ENCODE measurements around the gene CD163L1.
"Not testable (repeated sequence)": the region's sequence is repeated elsewhere in the genome, so short reads cannot be mapped to it uniquely, and the experiment has no call there.

CD163L1 gene

GRCh38 chr12:7354529-7354928 is 89.4 kb downstream of the CD163L1 start:
- Histone ChIP-seq H3K4me1 (ENCODE audit: control insufficient read depth, insufficient read depth, low read length) (no peaks in the 10 kb centered on the region), H3K36me3 (ENCODE audit: insufficient read depth, low read length) (no peaks in the 10 kb centered on the region), H3K9ac (ENCODE audit: low read depth, low read length) (no peak overlapping the region), H3K4me2 (ENCODE audit: low read length) (no peak overlapping the region), H3K4me3 (ENCODE audit: low read length) (no peak overlapping the region), H3K27me3 (ENCODE audit: control insufficient read depth, insufficient read depth, low read length) (no peaks in the 10 kb centered on the region), H3K9me3 (replicated peaks; ENCODE audit: low read length) (no peaks in the 10 kb centered on the region)

GRCh38 chr12:7352661-7353060 is 91.3 kb downstream of the CD163L1 start:
- no peaks in the 10 kb centered on the region for H3K9me3 ChIP-seq (replicated peaks; ENCODE audit: low read length)
- no peak overlapping the region for H3K4me2 ChIP-seq (ENCODE audit: low read length)
- H3K4me3 ChIP-seq (ENCODE audit: low read length), result no peak overlapping the region
- no peak overlapping the region for H3K9ac ChIP-seq (ENCODE audit: low read depth, low read length)
- no peaks in the 10 kb centered on the region for H3K4me1 ChIP-seq (ENCODE audit: control insufficient read depth, insufficient read depth, low read length)
- no peaks in the 10 kb centered on the region for H3K27me3 ChIP-seq (ENCODE audit: control insufficient read depth, insufficient read depth, low read length)
- no peaks in the 10 kb centered on the region for H3K36me3 ChIP-seq (ENCODE audit: insufficient read depth, low read length)

GRCh38 chr12:7351177-7351576 is 92.8 kb downstream of the CD163L1 start:
- Histone ChIP-seq H3K4me1 (ENCODE audit: control insufficient read depth, insufficient read depth, low read length) (no peaks in the 10 kb centered on the region), H3K4me2 (ENCODE audit: low read length) (no peak overlapping the region), H3K9me3 (replicated peaks; ENCODE audit: low read length) (no peaks in the 10 kb centered on the region), H3K36me3 (ENCODE audit: insufficient read depth, low read length) (no peaks in the 10 kb centered on the region), H3K9ac (ENCODE audit: low read depth, low read length) (no peak overlapping the region), H3K4me3 (ENCODE audit: low read length) (no peak overlapping the region), H3K27me3 (ENCODE audit: control insufficient read depth, insufficient read depth, low read length) (no peaks in the 10 kb centered on the region)

GRCh38 chr12:7349418-7349817 is 94.5 kb downstream of the CD163L1 start:
- Histone ChIP-seq H3K9me3 (replicated peaks; ENCODE audit: low read length) (no peaks in the 10 kb centered on the region), H3K9ac (ENCODE audit: low read depth, low read length) (no peak overlapping the region), H3K4me1 (ENCODE audit: control insufficient read depth, insufficient read depth, low read length) (no peaks in the 10 kb centered on the region), H3K4me3 (ENCODE audit: low read length) (no peak overlapping the region), H3K36me3 (ENCODE audit: insufficient read depth, low read length) (no peaks in the 10 kb centered on the region), H3K27me3 (ENCODE audit: control insufficient read depth, insufficient read depth, low read length) (no peaks in the 10 kb centered on the region), H3K4me2 (ENCODE audit: low read length) (no peak overlapping the region)

- no peak overlapping the region for H3K4me3 ChIP-seq (ENCODE audit: low read length)
- H3K4me2 ChIP-seq (ENCODE audit: low read length), result no peak overlapping the region
- no peak overlapping the region for H3K9ac ChIP-seq (ENCODE audit: low read depth, low read length)
- H3K9me3 ChIP-seq (replicated peaks; ENCODE audit: low read length), result no peaks in the 10 kb centered on the region
- H3K27me3 ChIP-seq (ENCODE audit: control insufficient read depth, insufficient read depth, low read length), result no peaks in the 10 kb centered on the region
- no peaks in the 10 kb centered on the region for H3K4me1 ChIP-seq (ENCODE audit: control insufficient read depth, insufficient read depth, low read length)
- H3K36me3 ChIP-seq (ENCODE audit: insufficient read depth, low read length), result no peaks in the 10 kb centered on the region
These were observed 97.3 kb downstream of the CD163L1 start for GRCh38 chr12:7346551-7347225.

- H3K9me3 ChIP-seq (replicated peaks; ENCODE audit: low read length), result no peaks in the 10 kb centered on the region
- no peaks in the 10 kb centered on the region for H3K27me3 ChIP-seq (ENCODE audit: control insufficient read depth, insufficient read depth, low read length)
- H3K36me3 ChIP-seq (ENCODE audit: insufficient read depth, low read length), result no peaks in the 10 kb centered on the region
- H3K4me3 ChIP-seq (ENCODE audit: low read length), result no peak overlapping the region
- H3K9ac ChIP-seq (ENCODE audit: low read depth, low read length), result no peak overlapping the region
- H3K4me2 ChIP-seq (ENCODE audit: low read length), result no peak overlapping the region
- H3K4me1 ChIP-seq (ENCODE audit: control insufficient read depth, insufficient read depth, low read length), result no peaks in the 10 kb centered on the region
These were observed 98.9 kb downstream of the CD163L1 start for GRCh38 chr12:7344833-7345606.

- Histone ChIP-seq H3K4me2 (ENCODE audit: low read length) (no peak overlapping the region), H3K36me3 (ENCODE audit: insufficient read depth, low read length) (no peaks in the 10 kb centered on the region), H3K27me3 (ENCODE audit: control insufficient read depth, insufficient read depth, low read length) (no peaks in the 10 kb centered on the region), H3K9me3 (replicated peaks; ENCODE audit: low read length) (no peaks in the 10 kb centered on the region), H3K4me3 (ENCODE audit: low read length) (no peak overlapping the region), H3K9ac (ENCODE audit: low read depth, low read length) (no peak overlapping the region), H3K4me1 (ENCODE audit: control insufficient read depth, insufficient read depth, low read length) (no peaks in the 10 kb centered on the region)
These were observed 104.3 kb downstream of the CD163L1 start for GRCh38 chr12:7339675-7340074.

GRCh38 chr12:7337790-7338189 is 106.2 kb downstream of the CD163L1 start:
- not testable (repeated sequence) for H3K27me3 ChIP-seq (ENCODE audit: control insufficient read depth, insufficient read depth, low read length); H3K4me2 ChIP-seq (ENCODE audit: low read length); H3K36me3 ChIP-seq (ENCODE audit: insufficient read depth, low read length); H3K9me3 ChIP-seq (replicated peaks; ENCODE audit: low read length); H3K4me3 ChIP-seq (ENCODE audit: low read length); H3K9ac ChIP-seq (ENCODE audit: low read depth, low read length); H3K4me1 ChIP-seq (ENCODE audit: control insufficient read depth, insufficient read depth, low read length)

GRCh38 chr12:7327918-7328317 is 116.0 kb downstream of the CD163L1 start:
- H3K4me1 ChIP-seq (ENCODE audit: control insufficient read depth, insufficient read depth, low read length), result no peaks in the 10 kb centered on the region
- H3K4me2 ChIP-seq (ENCODE audit: low read length), result no peak overlapping the region
- no peaks in the 10 kb centered on the region for H3K36me3 ChIP-seq (ENCODE audit: insufficient read depth, low read length)
- no peaks in the 10 kb centered on the region for H3K27me3 ChIP-seq (ENCODE audit: control insufficient read depth, insufficient read depth, low read length)
- H3K4me3 ChIP-seq (ENCODE audit: low read length), result no peak overlapping the region
- no peak overlapping the region for H3K9ac ChIP-seq (ENCODE audit: low read depth, low read length)
- no peaks in the 10 kb centered on the region for H3K9me3 ChIP-seq (replicated peaks; ENCODE audit: low read length)

- H3K27me3 ChIP-seq (ENCODE audit: control insufficient read depth, insufficient read depth, low read length), result no peaks in the 10 kb centered on the region
- H3K9me3 ChIP-seq (replicated peaks; ENCODE audit: low read length), result no peaks in the 10 kb centered on the region
- no peak overlapping the region for H3K4me2 ChIP-seq (ENCODE audit: low read length)
- H3K4me3 ChIP-seq (ENCODE audit: low read length), result no peak overlapping the region
- H3K9ac ChIP-seq (ENCODE audit: low read depth, low read length), result no peak overlapping the region
- no peaks in the 10 kb centered on the region for H3K36me3 ChIP-seq (ENCODE audit: insufficient read depth, low read length)
- no peaks in the 10 kb centered on the region for H3K4me1 ChIP-seq (ENCODE audit: control insufficient read depth, insufficient read depth, low read length)
These were observed 119.8 kb downstream of the CD163L1 start for GRCh38 chr12:7324176-7324575.

- Histone ChIP-seq H3K4me1 (ENCODE audit: control insufficient read depth, insufficient read depth, low read length) (no peaks in the 10 kb centered on the region), H3K27me3 (ENCODE audit: control insufficient read depth, insufficient read depth, low read length) (no peaks in the 10 kb centered on the region), H3K36me3 (ENCODE audit: insufficient read depth, low read length) (no peaks in the 10 kb centered on the region), H3K4me3 (ENCODE audit: low read length) (no peak overlapping the region), H3K9me3 (replicated peaks; ENCODE audit: low read length) (no peaks in the 10 kb centered on the region), H3K4me2 (ENCODE audit: low read length) (no peak overlapping the region), H3K9ac (ENCODE audit: low read depth, low read length) (no peak overlapping the region)
These were observed 121.4 kb downstream of the CD163L1 start for GRCh38 chr12:7322599-7322998.

GRCh38 chr12:7321624-7322023 is 122.3 kb downstream of the CD163L1 start:
- no peaks in the 10 kb centered on the region for H3K9me3 ChIP-seq (replicated peaks; ENCODE audit: low read length)
- no peaks in the 10 kb centered on the region for H3K36me3 ChIP-seq (ENCODE audit: insufficient read depth, low read length)
- no peaks in the 10 kb centered on the region for H3K27me3 ChIP-seq (ENCODE audit: control insufficient read depth, insufficient read depth, low read length)
- no peak overlapping the region for H3K9ac ChIP-seq (ENCODE audit: low read depth, low read length)
- no peak overlapping the region for H3K4me3 ChIP-seq (ENCODE audit: low read length)
- H3K4me2 ChIP-seq (ENCODE audit: low read length), result no peak overlapping the region
- H3K4me1 ChIP-seq (ENCODE audit: control insufficient read depth, insufficient read depth, low read length), result no peaks in the 10 kb centered on the region

Data from skeletal muscle satellite cell (primary cell).